NCI-H146 treated with DMSO at 0.1 percent for 48 hours (cell line): ENCODE results near the gene IFNA14.
"Not testable (repeated sequence)": the region's sequence is repeated elsewhere in the genome, so short reads cannot be mapped to it uniquely, and the experiment has no call there.

ENCODE experiments used
- DNase-seq: peaks from one replicate; lab custom pipeline; 2025; ENCODE audit not compliant: unreplicated experiment; lab: John Stamatoyannopoulos, UW

IFNA14 gene

DNA sequence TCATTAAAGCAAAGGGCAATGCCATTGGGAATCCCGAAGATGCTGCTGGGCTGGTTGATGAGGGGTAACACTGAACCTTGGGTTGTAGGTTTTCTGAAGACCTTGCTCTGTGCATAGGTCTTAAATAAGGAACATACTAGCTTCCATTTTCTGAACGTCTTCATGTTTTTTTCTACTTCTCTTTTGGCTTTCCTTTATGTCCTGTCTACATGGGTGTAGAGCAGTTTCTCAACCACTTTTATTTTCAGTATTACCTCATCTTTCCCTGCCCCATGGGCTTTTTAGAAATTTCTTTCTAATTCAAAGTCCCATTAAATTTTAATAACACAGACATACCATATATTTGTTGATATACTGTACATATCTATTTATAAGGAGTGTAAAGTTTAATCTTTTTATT is at the start of gene IFNA14:
Gene IFNA14, minus strand, starts transcription at position 95 of the 400 bp plus-strand sequence. Its CDS starts 70 bp downstream, at position 25.
- no peak for DNase-seq

DNA sequence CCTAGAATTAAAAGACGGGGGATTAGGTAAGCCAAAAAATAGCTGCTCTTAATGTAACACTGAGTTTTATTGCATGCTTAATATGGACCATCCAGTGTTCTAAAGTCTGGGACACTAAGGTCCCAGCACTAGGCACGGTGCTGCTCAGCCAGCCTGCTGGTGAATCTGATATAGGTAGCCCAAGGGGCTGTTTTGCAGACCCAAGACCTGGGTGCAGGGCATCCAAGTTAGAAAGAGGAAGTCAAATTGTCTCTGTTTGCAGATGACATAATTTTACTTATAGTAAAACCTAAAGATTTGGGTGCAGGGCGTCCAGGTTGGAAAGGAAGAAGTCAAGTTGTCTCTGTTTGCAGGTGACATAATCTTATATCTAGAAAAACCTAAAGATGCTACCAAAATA is 47.5 kb upstream of the IFNA14 start:
- no peak for DNase-seq

DNA sequence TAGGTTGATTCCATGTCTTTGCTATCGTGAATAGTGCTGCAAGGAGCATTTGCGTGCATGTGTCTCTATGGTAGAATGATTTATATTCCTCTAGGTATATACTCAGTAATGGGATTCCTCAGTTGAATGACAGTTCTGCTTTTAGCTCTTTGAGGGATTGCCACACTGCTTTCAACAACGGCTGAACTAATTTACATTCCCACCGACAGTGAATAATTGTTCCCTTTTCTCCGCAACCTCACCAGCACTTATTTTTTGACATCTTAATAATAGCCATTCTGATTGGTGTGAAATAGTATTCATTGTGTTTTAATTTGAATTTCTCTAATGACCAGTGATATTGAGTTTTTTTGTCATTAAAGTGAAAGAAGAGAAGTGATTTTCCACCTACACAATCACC is 46.9 kb upstream of the IFNA14 start:
- DNase-seq, result no peak

DNA sequence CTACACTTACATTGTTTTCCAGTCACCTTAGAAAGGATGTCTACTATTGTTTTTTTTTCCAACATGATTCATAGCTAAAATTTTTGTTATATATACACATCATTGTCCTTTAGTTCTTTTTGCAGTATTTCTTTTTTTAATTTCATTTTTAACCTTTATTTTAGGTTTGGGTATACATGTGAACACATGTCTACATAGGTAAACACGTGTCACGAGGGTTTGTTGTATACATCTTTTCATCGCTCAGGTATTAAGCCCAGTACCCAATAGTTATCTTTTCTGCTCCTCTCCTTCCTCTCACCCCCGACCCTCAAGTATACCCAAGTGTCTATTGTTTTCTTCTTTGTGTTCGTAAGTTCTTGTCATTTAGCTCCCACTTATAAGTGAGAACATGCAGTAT is 46.3 kb upstream of the IFNA14 start:
- no peak for DNase-seq

DNA sequence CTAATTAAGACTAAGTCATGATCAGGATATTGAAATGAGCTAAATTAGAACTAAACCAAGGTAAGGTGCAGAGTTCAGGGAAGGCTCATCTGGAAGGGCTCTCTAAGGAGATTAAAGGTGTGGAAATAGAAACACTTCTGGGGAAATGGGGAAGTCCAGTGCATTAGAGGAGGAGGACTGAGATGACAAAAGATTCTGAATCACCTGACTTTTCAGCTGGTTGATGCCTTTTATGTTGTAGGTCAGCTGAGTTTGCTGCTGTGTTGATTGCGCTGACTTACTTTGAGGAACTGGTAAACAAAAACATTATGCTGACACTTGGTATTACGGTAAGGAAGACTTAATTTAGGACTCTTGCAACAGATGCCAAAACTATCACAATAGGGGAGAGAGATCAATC is 41.5 kb upstream of the IFNA14 start:
- DNase-seq, result no peak

DNA sequence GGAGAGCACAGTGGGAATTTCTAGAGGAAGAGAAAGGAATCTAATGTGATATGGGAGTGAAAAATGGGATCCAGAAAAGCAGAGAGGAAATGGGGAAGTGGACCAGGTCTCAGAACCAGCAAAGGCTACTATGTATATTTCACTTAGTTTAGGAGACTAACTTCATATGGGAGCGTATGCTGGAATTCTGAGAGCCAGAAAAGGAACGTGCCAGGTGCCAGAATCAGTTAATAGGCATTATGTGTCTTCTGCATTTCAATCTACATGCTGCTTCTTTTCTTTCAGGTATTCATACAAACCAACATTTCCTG is 28.5 kb upstream of the IFNA14 start:
- DNase-seq, result no peak

DNA sequence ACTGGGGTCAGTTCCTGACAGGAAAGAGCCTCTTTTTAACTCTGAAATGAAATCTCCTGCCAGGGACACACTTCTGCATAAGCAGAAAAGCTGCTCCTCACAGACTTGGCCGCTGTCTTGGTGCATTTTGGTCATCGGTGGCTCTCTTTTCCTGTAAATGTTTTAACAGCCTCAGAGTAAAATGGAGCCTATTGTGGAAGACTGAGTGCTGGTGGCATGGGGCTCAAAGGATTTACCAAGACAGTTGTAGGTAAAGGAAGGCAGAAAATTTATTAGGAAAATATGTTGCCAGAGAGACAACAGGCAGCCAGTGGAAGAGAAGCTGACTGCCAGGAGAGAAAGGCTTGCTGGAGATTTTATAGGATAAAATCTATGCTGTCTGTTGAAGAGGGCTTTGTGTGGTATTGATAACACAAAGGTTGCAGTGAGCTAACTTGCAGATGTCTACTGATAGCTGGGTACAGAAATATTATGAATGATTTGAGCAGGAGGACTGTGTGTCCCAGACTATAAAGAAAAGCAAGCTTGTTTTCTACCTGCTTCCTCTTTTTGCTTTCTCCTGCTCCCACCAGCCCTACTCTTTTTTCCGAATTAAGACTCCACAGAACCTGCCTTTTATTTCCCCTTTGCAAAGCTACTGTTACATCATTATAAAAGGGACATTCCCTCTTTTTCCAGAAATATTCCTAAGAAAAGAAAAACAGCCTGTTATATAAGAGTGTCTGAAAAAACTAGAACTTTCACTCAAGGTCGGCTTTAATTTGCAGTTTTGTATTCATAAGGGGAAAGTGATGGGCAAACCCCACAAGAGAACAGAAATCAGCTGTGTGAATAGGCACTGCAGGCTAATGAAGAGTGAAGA is 27.9 kb upstream of the IFNA14 start:
- DNase-seq, result no peak

DNA sequence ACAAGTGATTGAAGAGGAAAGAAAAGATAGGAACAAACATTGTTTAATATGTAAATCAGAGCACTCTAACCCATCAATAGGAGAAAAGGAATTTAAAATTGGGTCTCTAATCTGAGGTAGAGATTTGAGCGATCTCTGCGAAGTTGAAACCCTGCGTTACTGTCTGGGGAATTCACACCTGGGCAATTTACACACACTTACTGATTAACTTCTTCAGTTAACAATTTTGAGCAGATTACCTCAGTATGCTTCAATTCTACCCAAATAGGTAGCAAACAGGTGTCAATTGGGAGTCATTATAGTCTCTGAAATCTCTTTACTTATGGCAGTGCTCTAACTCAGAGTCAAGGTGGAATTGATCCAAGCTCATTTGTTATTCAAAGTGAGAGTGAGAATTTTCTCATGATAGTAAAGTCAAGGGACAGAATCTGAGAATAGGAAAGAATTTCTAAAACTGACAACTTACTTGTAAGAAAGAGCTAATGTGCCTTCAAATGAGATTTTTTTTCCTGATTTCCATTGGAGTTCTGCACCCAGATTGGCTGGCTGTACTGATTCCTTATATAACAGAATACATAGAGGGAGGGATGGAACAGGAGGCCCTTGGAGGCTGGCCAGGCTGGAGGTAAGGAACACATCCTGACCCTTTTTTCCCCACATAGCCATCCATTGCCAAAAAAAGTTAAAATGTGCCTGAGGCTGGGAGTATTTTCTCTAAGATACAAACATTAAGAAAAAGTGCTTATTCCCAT is 27.1 kb upstream of the IFNA14 start:
- no peak for DNase-seq

DNA sequence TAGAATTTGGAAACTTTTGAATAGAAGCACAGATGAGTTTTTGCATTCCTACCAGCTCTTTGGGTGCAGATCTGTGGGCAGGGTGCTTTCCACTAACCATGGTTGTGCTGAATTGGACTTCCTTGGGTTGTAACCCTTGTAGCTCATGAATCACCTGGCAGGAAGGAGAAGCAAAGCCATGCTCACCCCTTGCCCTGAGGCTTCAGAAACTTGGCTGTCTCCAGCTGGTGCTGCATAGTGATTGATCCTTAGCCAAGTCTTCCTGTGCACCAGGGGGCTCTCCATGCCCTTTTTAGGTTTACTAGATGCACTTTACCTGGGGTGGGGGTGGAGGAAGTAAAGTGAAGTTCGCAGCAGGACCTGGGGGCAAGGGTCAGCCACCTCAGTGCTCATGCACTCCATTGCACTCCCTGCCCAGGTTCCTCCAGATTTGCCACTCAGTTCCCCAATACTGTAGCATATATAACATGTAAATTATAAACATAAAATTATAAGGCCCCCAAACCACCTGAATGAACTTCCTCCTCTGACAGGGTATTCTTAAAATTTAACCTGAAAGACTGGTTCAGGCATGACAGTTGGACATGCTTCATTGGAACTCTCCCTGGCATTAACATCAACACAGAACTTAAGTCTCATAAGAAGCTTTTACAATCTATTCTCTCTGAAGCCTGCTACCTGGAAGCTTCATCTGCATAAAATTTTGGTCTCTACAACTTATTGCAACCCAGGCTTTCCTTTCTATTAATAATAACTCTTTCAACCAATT is 25.8 kb upstream of the IFNA14 start:
- DNase-seq, result no peak

DNA sequence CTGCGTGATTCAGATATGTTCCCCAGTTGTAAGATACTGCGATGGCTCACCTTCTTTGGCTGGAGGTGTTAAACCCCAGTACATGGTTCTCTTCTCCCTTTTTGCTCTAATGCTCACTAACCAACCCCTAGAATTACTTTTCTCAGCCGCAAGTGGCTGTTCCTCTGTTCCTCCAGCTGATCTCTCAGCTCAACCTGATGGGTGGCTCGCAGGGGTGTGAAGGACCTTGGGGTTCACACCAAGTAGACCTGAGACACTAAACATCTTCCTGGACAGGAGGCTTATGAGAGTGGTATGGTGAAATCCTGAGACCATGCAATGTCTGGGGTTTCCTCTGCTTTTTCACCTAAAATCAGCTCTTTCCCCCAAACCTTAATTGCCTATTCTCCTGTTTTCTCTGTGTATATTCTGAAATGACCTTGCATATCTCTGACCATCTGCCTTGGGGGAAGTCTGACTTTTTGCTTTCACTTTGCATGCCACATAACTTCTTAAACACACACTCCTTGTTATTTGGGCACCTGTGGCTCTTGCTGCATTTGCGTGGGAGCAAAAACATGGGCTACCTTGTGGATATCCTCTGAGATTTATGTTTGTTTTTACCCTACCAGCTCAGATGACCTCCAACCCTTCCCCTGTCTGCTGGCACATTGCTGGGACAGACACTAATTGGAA is 15.9 kb upstream of the IFNA14 start:
- no peak for DNase-seq

DNA sequence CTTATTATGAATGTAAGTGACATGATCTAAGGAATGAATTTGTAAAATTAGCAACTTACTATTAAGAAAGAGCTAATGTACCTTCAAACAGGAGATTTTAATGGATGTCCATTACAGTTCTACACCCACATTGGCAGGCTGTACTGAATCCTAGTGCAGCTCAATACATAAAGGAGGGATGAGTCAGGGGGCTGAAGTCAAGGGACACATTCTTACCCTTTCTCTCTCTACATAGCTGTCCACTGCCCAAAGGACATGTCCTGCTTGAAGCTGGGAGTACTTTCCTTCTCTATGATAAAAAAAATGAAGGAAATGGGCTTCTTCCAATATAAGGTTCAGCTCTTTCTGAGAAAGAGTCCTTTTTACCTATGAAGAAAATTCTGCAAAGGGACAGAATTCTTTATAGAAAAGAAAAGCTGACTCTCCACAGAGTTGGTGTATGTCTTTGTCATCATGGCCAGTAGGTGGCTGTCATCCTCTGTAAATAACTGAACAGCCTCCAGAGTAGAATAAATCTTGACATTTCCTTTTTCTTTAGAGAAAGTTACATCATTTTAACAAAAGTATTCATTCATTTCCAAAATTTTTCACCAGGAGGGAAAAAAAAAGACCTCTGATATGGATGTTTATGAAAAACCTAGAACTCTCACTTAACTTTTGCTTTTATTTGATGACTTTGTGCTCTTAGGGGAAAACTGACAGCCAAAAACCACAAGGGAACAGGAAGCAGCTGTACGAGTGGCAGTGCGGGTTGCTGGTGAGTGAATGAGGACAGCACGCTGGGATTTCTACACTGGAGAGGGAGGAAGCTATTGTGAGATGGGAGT is 13.1 kb upstream of the IFNA14 start:
- no peak for DNase-seq

DNA sequence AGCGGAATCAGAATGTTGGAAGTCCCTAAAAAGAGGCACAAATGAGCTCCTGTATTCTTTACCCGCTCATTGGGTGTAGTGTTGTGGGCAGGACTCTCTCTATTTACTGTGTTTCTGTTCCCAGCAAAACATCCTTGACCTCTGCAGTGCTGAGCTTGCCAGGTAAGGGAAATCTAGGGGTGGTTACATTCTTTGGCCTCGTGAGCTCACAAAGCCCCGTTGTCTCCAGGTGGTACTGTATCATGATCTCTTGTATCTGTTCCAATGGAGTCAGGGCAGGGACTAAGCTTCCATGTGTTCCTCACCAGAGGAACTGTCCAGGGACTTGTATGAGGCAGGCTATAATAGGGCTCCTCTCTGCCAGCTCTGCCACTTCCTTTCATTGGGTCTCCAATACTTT is 11.8 kb upstream of the IFNA14 start:
- no peak for DNase-seq

DNA sequence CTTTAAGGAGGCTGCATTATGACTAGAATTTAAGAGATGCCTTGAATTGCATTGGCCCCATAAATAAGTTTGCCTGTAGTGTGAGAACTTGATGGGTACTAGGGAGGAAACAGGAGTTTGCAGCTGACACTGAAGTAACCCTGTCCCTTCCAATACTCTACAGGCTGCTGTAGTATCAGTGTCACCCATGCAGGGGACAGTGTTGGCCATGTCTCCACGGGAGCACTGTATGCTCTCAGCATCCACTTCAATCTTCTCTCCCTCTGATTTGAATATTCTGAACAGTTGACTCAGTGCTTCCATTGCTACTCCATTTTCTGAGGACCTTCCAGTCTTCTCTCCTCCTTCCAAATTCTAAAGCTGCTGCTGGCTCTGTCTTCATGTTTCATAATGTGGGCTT is 11.4 kb upstream of the IFNA14 start:
- DNase-seq, result no peak

DNA sequence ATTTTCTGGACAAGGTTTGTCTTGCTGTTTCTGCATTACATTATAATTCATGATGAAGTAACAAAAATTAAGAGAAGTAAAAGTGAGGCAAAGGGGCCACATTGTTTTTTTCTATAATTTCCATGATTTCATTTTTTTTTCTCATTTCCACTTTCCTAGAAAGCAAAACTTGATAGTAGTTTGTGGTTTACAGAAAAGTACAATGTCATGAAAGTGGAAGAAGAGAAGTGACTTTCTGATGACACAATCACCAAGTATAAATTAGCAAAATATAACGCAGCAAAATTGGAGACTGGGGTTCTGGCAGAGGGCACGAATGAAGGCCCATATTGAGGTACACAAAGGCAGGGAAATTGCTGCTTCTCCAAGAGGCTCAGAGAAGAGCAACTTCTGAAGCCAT is 5.0 kb upstream of the IFNA14 start:
- no peak for DNase-seq

DNA sequence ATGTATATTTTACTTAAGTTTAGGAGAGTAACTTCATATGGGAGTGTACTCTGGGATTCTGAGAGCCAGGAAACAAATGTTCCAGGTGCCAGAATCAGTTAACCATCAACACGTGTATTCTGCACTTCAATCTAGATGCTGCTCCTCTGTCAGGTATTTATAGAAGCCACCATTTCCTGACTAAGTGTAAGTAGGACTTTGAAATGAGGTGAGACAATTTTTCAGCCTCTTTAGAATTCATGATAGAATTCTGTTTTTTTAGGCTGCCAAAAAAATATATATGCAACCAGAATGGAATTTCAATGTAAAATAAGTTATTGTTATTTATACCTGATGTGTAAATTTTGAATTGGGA is 3.5 kb downstream of the IFNA14 start:
- DNase-seq, result not testable (repeated sequence)

DNA sequence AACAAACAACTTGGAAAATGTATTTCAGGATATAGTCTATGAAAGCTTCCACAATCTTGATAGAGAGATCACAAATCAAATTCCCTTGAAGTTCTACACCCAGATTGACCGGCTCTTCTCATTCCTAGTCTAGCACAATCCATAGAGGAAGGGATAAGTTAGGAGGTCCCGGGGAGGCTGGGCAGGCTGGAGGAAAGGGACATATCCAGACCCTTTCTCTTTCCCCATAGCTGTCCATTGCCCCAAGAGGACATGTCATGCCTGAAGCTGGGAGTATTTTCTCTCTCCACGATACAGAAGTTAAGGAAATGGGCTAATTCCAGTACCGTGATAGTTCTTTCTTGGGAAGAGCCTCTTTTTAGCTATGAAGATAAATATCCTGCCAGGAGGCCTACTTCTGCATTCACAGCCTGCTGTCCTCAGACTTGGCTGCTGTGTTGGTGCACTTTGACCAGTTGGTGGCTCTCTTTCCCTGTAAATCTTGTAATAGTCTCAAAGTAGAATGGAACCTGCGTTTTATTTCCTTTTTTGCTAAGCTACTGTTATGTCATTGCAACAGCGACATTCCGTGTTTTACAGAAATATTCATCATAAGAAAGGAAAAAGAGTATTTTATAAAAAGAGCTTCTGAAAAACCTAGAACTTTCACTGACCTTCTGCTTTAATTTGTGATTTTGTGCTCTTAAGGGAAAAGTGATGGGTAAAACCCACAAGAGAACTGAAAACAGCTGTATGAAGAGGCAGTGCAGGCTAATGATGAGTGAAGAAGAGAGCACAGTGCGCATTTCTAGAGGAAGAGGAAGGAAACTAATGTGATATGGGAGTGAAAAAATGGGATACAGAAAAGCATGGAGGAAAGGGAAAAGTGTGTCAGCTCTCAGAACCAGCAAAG is 4.1 kb downstream of the IFNA14 start:
- peak; percentile 10 for DNase-seq

DNA sequence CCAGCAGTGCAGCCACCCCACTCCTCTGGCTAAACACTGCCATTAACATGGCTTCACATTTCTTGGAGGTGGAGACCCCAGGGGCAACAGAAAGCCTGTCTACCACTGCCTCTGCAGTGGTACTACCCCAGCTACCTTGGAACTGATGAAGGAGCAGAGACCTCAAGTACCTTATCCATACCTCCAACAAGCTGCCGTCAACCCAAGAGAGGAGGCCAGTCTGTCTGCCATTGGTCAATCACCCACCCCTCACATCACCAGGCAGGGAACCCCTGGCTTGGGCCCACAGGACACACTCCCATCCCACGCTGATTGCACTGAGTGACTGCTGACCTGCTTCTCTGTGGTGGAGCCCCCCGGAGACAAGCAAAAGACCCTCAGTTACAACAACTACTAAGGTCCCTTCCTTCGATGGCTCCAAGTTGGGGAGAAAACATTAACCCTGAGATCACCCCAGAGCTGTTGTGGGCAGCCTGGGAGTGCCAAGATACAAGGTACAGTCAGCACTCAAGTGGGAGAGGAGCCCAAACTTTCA is 5.6 kb downstream of the IFNA14 start:
- no peak for DNase-seq

DNA sequence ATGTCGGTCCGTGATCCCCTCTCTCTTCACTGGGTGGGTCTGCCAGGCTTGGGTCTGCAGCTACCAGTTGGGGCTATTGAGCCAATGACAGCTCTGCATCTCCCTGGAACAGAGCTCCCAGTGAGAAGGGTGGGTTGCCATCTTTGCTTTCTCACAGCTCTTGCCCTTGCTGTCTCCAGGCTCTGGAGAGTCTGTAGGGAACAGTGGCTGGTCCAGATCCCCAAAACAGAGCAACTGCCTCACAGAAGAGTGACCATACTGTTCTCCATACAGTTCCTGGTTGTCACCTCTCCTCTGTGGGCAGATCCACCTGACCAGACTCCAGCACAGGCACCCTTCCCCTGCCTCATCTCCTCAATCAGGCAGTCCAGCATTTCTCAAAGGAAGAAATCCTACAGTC is 6.5 kb downstream of the IFNA14 start:
- no peak for DNase-seq

DNA sequence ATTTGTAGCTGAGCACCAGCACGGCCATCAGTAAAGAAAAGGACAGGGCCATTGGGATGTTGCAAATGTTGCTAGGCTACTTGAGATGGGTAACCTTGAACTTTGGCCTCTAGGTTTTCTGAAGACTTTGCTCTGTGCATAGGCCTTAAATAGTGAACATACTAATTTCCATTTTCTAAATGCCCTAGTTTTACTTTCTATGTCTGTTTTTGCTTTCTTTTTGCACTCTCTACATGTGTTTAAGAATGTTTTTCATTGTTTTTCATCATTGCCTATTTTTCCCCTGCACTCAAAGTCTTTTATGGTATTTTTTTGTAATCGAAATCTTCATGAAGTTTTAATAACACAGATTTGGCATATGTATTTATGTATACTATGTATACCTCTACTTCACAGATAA is 11.7 kb downstream of the IFNA14 start, which contains the start of gene IFNA17:
Gene IFNA17, minus strand, starts transcription at position 101 of the 400 bp plus-strand sequence. Its CDS starts 49 bp downstream, at position 52.
- DNase-seq, result no peak
